K562 (cell line): ENCODE data around the gene BIRC7. TPM values are rescaled to one million over a fixed set of nuclear protein-coding genes. Genes with fewer than 3 reads are reported as not detected.

Experiments
- ATAC-seq: fragments of 200-7000 bp; cut with Tn5 transposase; 3 replicates; pipeline ENCODE4 v1.9.1; 2020; ENCODE audit warnings: moderate library complexity
- BruUV-seq: library from RNA; stranded (reverse); fragments of 400-500 nt; replicated peaks from 2 replicates; lab custom pipeline; 2021; lab: Mats Ljungman, UMichigan
- CTCF ChIA-PET: fragments of 300-600 bp; formaldehyde crosslinking; extraction: SDS; loops from one replicate; lab custom pipeline; 2021; ENCODE audit warnings: low intra/inter-chr PET ratio; lab: Yijun Ruan, JAX
- POLR2A ChIA-PET: fragments of 300-600, 350-650 bp; sonication (Branson Sonifier 250); formaldehyde crosslinking; extraction: SDS; loops from one replicate; lab custom pipeline; 2021; ENCODE audit warnings: antibody characterized with exemption, inconsistent platforms; lab: Yijun Ruan, JAX
- DNase-seq, 4 experiments: peaks; one replicate each; pipeline versions ENCODE4 v3.0.0 to v3.0.0-alpha.2; 2011 to 2018; ENCODE audit warnings: low spot score in 3 of 4, mixed read lengths in 3 of 4; ENCODE audit errors: extremely low read depth in 1 of 4
- FAIRE-seq: peaks from 2 replicates; lab custom pipeline; 2011; peaks lifted over from hg19 to GRCh38; lab: Jason Lieb, UNC
- H2AFZ ChIP-seq: 2 replicates; pipeline ENCODE4 v1.6.0; 2011; ENCODE audit warnings: low read depth, low read length, control low read depth, inconsistent platforms
- H3K27ac ChIP-seq: fragments of 200-600 bp; 3 replicates; pipeline ENCODE4 v1.8.0; 2011; ENCODE audit warnings: low read depth, mild to moderate bottlenecking, control low read depth, inconsistent platforms, low read length, moderate library complexity, mixed read lengths; ENCODE audit errors: extremely low read depth
- H3K27me3 ChIP-seq, 2 experiments: fragments of 300-600 bp in 1 of 2; 2 replicates in 1 of 2; 3 replicates in 1 of 2; pipeline versions ENCODE4 v1.6.0 to v1.8.0; 2011; ENCODE audit warnings: inconsistent platforms in 2 of 2, low read length in 2 of 2, mild to moderate bottlenecking in 1 of 2, mixed read lengths in 1 of 2, moderate library complexity in 1 of 2; ENCODE audit not compliant: control insufficient read depth in 2 of 2, insufficient read depth in 2 of 2
- H3K36me3 ChIP-seq: fragments of 300-600 bp; 3 replicates; pipeline ENCODE4 v1.8.0; 2011; ENCODE audit warnings: mild to moderate bottlenecking, low read length, inconsistent platforms; ENCODE audit not compliant: control insufficient read depth, insufficient read depth
- H3K4me1 ChIP-seq, 2 experiments: fragments of 200-600 bp in 1 of 2; replicated peaks in 1 of 2; 2 replicates in 1 of 2; 3 replicates in 1 of 2; pipeline versions ENCODE4 v1.5.1 to v1.8.0; 2011; ENCODE audit warnings: inconsistent platforms in 2 of 2, low read length in 2 of 2, mild to moderate bottlenecking in 1 of 2, mixed read lengths in 1 of 2, moderate library complexity in 1 of 2; ENCODE audit not compliant: control insufficient read depth in 2 of 2, insufficient read depth in 2 of 2
- H3K4me2 ChIP-seq: 2 replicates; pipeline ENCODE4 v1.6.1; 2011; ENCODE audit warnings: low read length, control low read depth, inconsistent platforms, mixed read lengths; ENCODE audit not compliant: insufficient read depth
- H3K4me3 ChIP-seq: fragments of 200-600 bp; sonication (generic), shearing (Covaris generic); 2 replicates; pipeline ENCODE4 v1.5.1; 2016; ENCODE audit warnings: control low read depth, inconsistent platforms
- H3K79me2 ChIP-seq: fragments of 200-600 bp; 3 replicates; pipeline ENCODE4 v1.8.0; 2011; ENCODE audit warnings: low read length, inconsistent platforms; ENCODE audit not compliant: control insufficient read depth, insufficient read depth
- H3K9ac ChIP-seq, 2 experiments: 2 replicates each; pipeline versions ENCODE4 v1.6.0 to v1.6.1; 2011; ENCODE audit warnings: low read depth in 2 of 2, low read length in 2 of 2, control low read depth in 1 of 2, inconsistent platforms in 1 of 2, mild to moderate bottlenecking in 1 of 2, mixed read lengths in 1 of 2; ENCODE audit not compliant: insufficient read depth in 1 of 2
- H3K9me1 ChIP-seq: one replicate; pipeline ENCODE4 v1.6.0; 2011; ENCODE audit warnings: inconsistent platforms, mild to moderate bottlenecking, low read length, moderate library complexity; ENCODE audit not compliant: control insufficient read depth, insufficient read depth
- H3K9me3 ChIP-seq: replicated peaks from 2 replicates; pipeline ENCODE4 v1.5.1; 2011; ENCODE audit warnings: low read depth, low read length, inconsistent platforms; ENCODE audit not compliant: control insufficient read depth, insufficient read depth
- H4K20me1 ChIP-seq: replicated peaks from 2 replicates; pipeline ENCODE4 v1.6.1; 2011; ENCODE audit warnings: low read length, inconsistent platforms, mixed read lengths; ENCODE audit not compliant: control insufficient read depth, insufficient read depth
- NR4A1 ChIP-seq, 2 experiments: fragments of 250-450 bp in 1 of 2; fragments of 450-650 bp in 1 of 2; sonication (Bioruptor Pico) in 1 of 2; IDR thresholded peaks; 2 replicates each; pipeline versions ENCODE4 v1.4.0 to v1.6.1; 2016 to 2020; ENCODE audit warnings: mild to moderate bottlenecking in 2 of 2, missing compliant biosample characterization in 1 of 2, missing genetic modification characterization in 1 of 2, moderate library complexity in 1 of 2
- REST ChIP-seq, 2 experiments: fragments of 450-650 bp; formaldehyde crosslinking in 1 of 2; IDR thresholded peaks; 2 replicates each; pipeline versions ENCODE4 v1.4.0 to v1.6.1; 2014 to 2020; ENCODE audit warnings: mild to moderate bottlenecking in 2 of 2, borderline replicate concordance in 1 of 2, low read depth in 1 of 2
- WGBS: fragments of 100-300 bp; shearing (Covaris generic); methylation state at CpG from one replicate; pipeline ENCODE4 v1.1.6; 2016; ENCODE audit warnings: low coverage, mixed read lengths; ENCODE audit not compliant: insufficient coverage; ENCODE audit errors: missing lambda C conversion rate; 5-methylcytosine and 5-hydroxymethylcytosine counted together
- in situ Hi-C: fragments of 300-500 bp; cut with MboI; formaldehyde crosslinking; loops from 4 replicates; pipeline ENCODE4 v1.15.0; 2018; ENCODE audit warnings: inconsistent platforms, mixed read lengths
- intact Hi-C: fragments of 100-400 bp; cut with micrococcal nuclease; formaldehyde crosslinking; loops from 2 replicates; pipeline ENCODE4 v1.14.2; 2022
- polyA plus RNA-seq, 8 experiments: library from polyadenylated mRNA; depleted of rRNA in 4 of 8; stranded (reverse) in 5 of 8; unstranded in 3 of 8; fragments of >200 nt; fragmentation: Nextera tagmentation in 2 of 8; fragmentation: Illumina TruSeq in 1 of 8; extraction: Ambion mirVana in 2 of 8; extraction: Trizol in 1 of 8; gene quantifications; 2 replicates each; pipeline versions ENCODE4 v1.2.1 to v1.2.3, GENCODE V29; 2011 to 2014; ENCODE audit warnings: inconsistent platforms in 1 of 8, missing spikeins in 1 of 8
- total RNA-seq, 7 experiments: library from RNA; depleted of rRNA in 6 of 7; stranded (reverse); fragments of >200 nt in 6 of 7; fragmentation: Illumina TruSeq in 2 of 7; extraction: Trizol in 2 of 7; gene quantifications; 2 replicates each; pipeline versions ENCODE4 v1.2.1 to v1.2.3, GENCODE V29; 2011 to 2021; ENCODE audit warnings: low replicate concordance in 1 of 7

The BIRC7 gene
- total and polyA plus RNA-seq, 9 of the 15 experiments (the other 6 are each of a cell fraction or from before 2014, with no cell fraction given) = 0.14 to 0.19 (median 0.16) TPM; not detected in 5

- no peaks in the 10 kb centered on the region for H3K36me3 ChIP-seq
- H3K9ac ChIP-seq = no peak overlapping the region
- intact Hi-C loops = loop anchor here (5.0 kb wide), 1 partner anchor 67 kb away; the partner anchor contains the start of gene COL20A1
- ChIA-PET POLR2A (interaction anchor here (0.7 to 1.0 kb wide), 3 partner anchors 10 to 29 kb away, joined by 3 to 5 read pairs (median 3); partner anchors contain the start of genes BIRC7 and NKAIN4), CTCF (interaction anchor here (0.7 kb wide), 1 partner anchor 35 kb away, joined by 3 read pairs; no protein-coding TSS in a partner anchor)
- FAIRE-seq (no peak), DNase-seq (no peak), ATAC-seq (no peak)
- no peaks in the 10 kb centered on the region for H4K20me1 ChIP-seq
- no peak overlapping the region for H3K4me2 ChIP-seq
- H3K79me2 ChIP-seq = no peaks in the 10 kb centered on the region
- H3K9me1 ChIP-seq = no peaks in the 10 kb centered on the region
- H3K4me1 ChIP-seq = peaks cover 0 to 18% of the 10 kb centered on the region in 2 experiments; a peak in 1 of 5 replicates
- H3K4me3 ChIP-seq = no peak overlapping the region
- 5% methylated on average over 7 of the region's 7 CpGs for WGBS
- BruUV-seq = no TSS peak
- H3K27me3 ChIP-seq = peaks cover 13 to 47% of the 10 kb centered on the region in 2 experiments
- in situ Hi-C loops = no loop called here
- TF ChIP-seq REST (IDR thresholded peaks at IDR 0.05; ENCODE audit: borderline replicate concordance) = no peak
- no peak for TF ChIP-seq REST (CRISPR knock-in tag; IDR thresholded peaks at IDR 0.05; ENCODE audit: low read depth)
- TF ChIP-seq NR4A1 (CRISPR knock-in tag; IDR thresholded peaks at IDR 0.05) = no peak
- TF ChIP-seq NR4A1 (tag; IDR thresholded peaks at IDR 0.05) = no peak
- H3K9me3 ChIP-seq = no peaks in the 10 kb centered on the region
- H2AFZ ChIP-seq = no peak overlapping the region
- H3K27ac ChIP-seq = no peak overlapping the region
Measured at GRCh38 chr20:63225082-63225454, 10.6 kb upstream of the BIRC7 start.
